Fibroblast of mammary gland (primary cell): ENCODE data around the gene STKLD1.
A peak's percentile ranks its signal among the peaks of the same experiment; 100 is the strongest.

Source experiments
- DNase-seq: peaks from one replicate; pipeline ENCODE4 v3.0.0-alpha.2; 2010; ENCODE audit warnings: low read depth
- H3K4me3 ChIP-seq: 2 replicates; pipeline ENCODE4 v1.5.1; 2011; ENCODE audit warnings: low read depth, mild to moderate bottlenecking, low read length, moderate library complexity; ENCODE audit not compliant: control insufficient read depth
- TF ChIP-seq, protein P1 (sequence below): conservative IDR thresholded peaks from 2 replicates; pipeline ENCODE4 v1.5.1; 2011; ENCODE audit warnings: low read depth, low read length, inconsistent platforms; ENCODE audit not compliant: control insufficient read depth, insufficient read depth

Gene STKLD1

DNA sequence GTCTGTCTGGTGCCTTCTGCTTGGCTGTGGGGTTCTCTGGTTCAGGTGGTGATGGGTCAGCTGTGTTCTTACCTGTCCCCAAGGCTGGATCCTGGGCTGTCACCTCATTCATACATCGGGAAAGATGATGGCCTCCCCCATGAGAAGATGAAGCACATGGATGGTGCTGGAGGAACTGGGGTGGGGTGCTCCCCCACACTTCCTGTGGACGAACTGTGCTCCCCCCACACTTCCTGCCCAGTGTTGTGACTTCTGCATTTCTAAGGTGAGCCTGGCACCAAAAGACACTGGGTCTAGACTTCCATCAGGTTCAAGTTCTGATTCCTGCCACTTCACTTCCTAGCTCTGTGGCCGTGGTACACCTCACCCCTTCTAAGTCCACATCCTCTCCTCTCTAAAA is 35.9 kb upstream of the STKLD1 start:
- TF ChIP-seq, protein P1, sequence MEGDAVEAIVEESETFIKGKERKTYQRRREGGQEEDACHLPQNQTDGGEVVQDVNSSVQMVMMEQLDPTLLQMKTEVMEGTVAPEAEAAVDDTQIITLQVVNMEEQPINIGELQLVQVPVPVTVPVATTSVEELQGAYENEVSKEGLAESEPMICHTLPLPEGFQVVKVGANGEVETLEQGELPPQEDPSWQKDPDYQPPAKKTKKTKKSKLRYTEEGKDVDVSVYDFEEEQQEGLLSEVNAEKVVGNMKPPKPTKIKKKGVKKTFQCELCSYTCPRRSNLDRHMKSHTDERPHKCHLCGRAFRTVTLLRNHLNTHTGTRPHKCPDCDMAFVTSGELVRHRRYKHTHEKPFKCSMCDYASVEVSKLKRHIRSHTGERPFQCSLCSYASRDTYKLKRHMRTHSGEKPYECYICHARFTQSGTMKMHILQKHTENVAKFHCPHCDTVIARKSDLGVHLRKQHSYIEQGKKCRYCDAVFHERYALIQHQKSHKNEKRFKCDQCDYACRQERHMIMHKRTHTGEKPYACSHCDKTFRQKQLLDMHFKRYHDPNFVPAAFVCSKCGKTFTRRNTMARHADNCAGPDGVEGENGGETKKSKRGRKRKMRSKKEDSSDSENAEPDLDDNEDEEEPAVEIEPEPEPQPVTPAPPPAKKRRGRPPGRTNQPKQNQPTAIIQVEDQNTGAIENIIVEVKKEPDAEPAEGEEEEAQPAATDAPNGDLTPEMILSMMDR: no peak
- no peak overlapping the region for H3K4me3 ChIP-seq
- DNase-seq: no peak

DNA sequence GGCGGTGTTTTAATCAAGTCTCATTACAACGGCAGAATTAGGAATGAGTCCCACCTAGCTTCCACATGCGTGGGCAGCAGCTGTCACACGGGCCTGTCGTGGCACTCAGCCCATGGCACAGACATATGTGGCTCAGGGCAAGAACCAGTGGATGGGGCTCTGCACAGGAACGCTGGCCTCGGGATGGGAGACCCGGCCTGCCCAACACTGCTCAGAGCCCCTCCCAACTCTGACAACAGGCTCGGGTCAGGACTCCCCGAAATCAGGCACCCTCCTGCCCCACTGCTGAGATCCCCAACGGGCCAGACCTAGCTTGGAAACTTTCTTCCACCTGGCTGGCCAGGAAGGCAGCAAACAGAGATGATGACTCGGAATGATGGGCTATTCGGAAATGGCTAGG is 35.2 kb upstream of the STKLD1 start:
- no peak overlapping the region for H3K4me3 ChIP-seq
- TF ChIP-seq, protein P1: no peak
- no peak for DNase-seq

GRCh38 chr9:133341369-133342068 is 34.6 kb upstream of the STKLD1 start:
- H3K4me3 ChIP-seq: no peak overlapping the region
- no peak for DNase-seq
- TF ChIP-seq, protein P1: no peak

DNA sequence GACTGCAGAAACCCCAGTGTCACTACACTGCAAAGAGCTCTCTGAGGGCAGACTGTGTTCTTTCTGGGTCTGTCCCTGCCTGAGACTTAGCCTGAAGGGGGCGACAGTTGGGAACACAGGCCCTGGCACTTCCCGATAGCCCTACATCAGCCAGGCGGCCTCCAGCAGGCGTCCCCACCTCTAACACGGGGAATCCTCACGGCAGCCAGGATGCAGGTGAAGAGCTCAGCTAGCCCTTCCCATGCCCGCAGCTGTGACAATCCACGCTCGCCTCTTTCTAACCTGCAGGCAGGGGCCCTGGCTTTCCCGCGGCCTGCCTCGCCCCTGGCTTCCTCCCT is 34.1 kb upstream of the STKLD1 start:
- TF ChIP-seq, protein P1: no peak
- no peak overlapping the region for H3K4me3 ChIP-seq
- DNase-seq: no peak

DNA sequence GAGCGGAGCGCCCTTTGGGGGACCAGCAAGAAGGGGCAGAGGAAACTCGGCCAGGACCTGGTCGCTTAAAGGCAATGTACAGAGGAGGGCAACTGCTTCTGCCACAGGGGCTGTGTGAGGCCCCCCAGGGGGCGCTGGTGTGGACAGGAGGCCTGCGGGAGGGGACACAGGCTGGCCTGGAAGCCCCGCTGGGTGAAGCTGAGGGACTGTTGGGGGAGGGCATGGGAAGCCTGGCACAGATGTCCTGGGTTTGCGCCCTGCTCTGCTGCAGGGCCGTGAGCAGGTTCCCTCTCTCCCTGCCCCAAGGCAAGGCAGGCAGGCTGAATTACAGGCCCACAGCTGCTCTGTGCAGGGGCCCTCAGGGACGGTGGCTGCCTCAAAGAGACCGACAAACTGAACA is 33.6 kb upstream of the STKLD1 start:
- TF ChIP-seq, protein P1: peak; percentile 24

GRCh38 chr9:133344071-133344470 is 32.1 kb upstream of the STKLD1 start:
- no peak overlapping the region for H3K4me3 ChIP-seq
- TF ChIP-seq, protein P1: no peak
- no peak for DNase-seq

More for the DNA sequence above, 33.6 kb upstream of the STKLD1 start:
- H3K4me3 ChIP-seq: no peak overlapping the region
- DNase-seq: no peak

DNA sequence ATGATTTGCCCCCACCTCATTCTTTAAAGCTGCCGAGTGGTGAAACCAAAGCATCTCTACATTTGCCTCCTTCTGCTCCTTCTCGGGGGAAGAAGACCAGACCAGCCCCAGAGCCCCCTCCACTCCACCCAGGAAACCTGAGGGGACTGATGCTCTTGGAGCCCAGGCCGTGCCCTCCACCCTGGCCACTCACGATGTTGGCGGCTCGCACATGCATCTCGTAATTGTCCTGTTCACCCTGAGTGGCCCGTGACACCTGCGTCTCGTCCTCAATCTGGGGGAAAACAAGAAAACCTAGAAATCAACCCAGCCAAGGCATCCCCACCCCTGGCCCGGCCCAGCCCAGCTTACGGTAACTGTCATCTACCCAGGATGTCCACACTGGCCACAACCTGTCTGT is 31.2 kb upstream of the STKLD1 start:
- no peak overlapping the region for H3K4me3 ChIP-seq
- TF ChIP-seq, protein P1: no peak
- no peak for DNase-seq
